Hypothalamus (tissue), 51 donors: ENCODE results near the gene FGF6.
"Not testable (repeated sequence)": the region's sequence is repeated elsewhere in the genome, so short reads cannot be mapped to it uniquely, and the experiment has no call there.

ENCODE experiments used
- DNase-seq, 51 donors: peaks; one replicate each; lab custom pipeline; 2025; lab: John Stamatoyannopoulos, UW

FGF6 gene

GRCh38 chr12:4421590-4422031, 24.0 kb downstream of the FGF6 start:
- DNase-seq, result peak in 1 of 51 donors; percentile 6

DNA sequence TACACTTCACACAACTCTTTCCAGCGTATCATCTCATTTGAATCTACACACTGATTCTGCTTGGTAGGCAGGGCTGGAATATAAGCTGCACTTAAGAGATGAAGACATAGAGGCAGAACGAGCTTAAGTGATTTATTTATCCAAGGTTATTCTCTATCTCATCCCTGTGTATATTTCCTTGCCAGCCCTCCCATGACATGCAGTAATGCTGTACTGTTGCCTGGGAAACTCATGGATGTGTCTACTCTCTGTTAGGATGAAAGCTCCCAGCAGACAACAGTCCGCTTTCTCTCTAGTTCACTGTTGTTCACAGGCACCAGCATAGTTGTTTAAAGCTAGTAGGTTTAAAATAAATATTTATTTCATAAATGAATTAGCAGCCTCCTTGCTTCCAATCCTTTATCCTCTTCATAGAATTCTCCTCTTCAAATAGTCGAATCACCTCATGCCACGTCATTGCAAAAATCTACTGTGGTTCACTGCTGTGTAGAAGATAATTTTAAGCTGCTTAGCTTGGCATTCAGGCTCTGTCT, 25.4 kb downstream of the FGF6 start:
- DNase-seq, result no peak

- no peak for DNase-seq
Observed at GRCh38 chr12:4418913-4419312, 26.7 kb downstream of the FGF6 start.

- no peak for DNase-seq
Observed at GRCh38 chr12:4417936-4418335, 27.7 kb downstream of the FGF6 start.

- DNase-seq, result no peak
Observed at GRCh38 chr12:4417455-4417854, 28.2 kb downstream of the FGF6 start.

DNA sequence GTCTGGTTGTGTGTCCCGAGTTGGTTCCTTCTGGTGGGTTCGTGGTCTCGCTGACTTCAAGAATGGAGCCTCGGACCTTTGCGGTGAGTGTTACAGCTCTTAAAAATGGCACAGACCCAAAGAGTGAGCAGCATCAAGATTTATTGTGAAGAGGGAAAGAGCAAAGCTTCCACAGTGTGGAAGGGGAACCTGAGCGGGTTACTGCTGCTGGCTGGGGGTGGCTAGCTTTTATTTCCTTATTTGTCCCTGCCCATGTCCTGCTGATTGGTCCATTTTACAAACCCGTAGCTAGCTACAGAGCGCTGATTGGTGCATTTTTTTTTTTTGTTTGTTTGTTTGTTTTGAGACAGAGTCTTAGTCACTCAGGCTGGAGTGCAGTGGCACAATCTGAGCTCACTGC, 29.3 kb downstream of the FGF6 start:
- no peak for DNase-seq

DNA sequence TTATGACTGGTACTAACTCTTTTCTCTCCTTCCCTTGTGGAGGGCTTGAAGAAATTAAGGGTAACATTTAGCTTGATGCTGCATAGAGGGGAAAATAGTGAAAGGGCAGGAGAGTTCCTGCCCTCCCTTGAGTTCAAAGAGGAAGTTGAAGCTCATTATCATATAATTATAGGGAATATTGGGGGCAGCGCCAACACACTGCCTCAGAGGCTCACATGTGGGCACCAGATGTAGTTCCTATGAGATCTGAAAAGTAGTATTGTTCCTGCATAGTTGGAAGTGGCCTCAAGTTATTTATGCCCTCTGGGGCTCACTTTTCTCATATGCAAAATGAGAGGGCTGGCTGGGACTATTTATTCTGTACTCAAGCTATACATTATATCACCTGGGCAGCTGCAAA, 33.1 kb downstream of the FGF6 start:
- no peak for DNase-seq

GRCh38 chr12:4412056-4412455, 33.6 kb downstream of the FGF6 start:
- DNase-seq, result no peak

DNA sequence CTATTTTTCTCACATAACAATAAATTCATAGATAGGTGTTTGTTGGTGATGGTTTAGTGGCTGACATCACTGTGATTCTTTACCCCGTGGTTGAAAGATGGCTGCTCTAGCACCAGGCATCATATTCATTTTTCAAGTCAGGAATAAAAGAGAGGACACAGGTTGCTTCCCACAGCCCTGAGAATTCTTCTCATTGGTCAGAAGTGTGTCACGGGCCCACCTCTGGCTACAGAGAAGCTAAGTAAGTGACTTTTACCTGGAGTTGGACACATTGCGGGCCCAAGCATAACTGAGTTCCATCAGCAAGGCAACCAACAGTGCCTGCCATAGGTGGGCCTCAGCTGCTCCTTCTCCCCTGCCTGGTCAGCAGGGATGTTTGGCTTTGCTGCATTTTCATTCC, 38.5 kb downstream of the FGF6 start:
- no peak for DNase-seq

GRCh38 chr12:4404877-4405637, 40.6 kb downstream of the FGF6 start:
- DNase-seq, result not testable (repeated sequence)

- DNase-seq, result no peak
Observed at GRCh38 chr12:4402996-4403395, 42.6 kb downstream of the FGF6 start.

GRCh38 chr12:4401117-4401516, 44.5 kb downstream of the FGF6 start:
- no peak for DNase-seq

- no peak for DNase-seq
Observed at GRCh38 chr12:4395818-4396217, 49.8 kb downstream of the FGF6 start.

DNA sequence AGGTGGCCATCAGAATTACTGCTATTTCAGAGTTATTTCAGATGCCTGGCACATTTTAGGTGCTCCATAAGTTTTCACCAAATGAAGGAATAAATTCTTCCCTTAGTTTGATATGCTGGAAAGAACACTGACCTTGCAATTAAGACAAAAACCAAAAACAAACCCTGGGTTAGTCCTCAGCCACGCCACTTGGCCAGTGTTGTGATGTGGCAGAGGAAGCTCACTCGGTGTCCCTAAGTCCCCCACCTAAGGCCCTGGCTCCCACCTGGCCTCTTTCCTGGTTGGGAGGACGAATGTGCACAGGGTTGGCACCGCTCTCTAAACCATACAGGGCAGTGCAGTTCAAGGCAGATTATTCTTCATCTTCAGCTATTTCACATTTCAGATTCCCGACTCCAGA, 52.4 kb downstream of the FGF6 start:
- no peak for DNase-seq

- DNase-seq, result no peak
Observed at GRCh38 chr12:4392223-4392742, 53.3 kb downstream of the FGF6 start.

DNA sequence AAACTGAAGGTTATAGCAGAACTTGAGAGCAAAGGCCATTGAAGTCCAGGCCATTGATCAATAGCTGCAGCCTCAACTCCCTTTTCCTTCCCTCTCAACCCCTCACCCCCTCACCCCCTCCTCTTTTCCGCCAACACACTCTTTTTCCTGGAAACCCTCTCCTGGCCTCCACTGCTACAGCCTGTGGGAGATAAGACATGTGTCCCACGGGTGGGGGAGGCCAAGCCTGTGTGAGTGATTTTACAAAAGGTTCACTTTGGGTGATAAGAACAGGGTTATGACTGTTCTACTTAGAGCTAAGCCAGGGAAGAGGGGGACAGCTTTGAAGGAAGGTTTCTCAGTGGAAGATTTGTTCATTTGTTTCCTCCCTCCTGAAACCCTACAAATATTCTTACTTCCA, 57.0 kb downstream of the FGF6 start:
- DNase-seq, result no peak

- no peak for DNase-seq
Observed at GRCh38 chr12:4388032-4388431, 57.6 kb downstream of the FGF6 start.

GRCh38 chr12:4387607-4388006, 58.0 kb downstream of the FGF6 start:
- no peak for DNase-seq

- DNase-seq, result no peak
Observed at GRCh38 chr12:4386801-4387200, 58.8 kb downstream of the FGF6 start.
